Suprapubic skin (tissue), 4 donors: ENCODE data around the gene MCM8.

Experiments
- CTCF ChIP-seq, 2 donors: fragments of 200-600 bp in 1 of 2; fragments of 450-650 bp in 1 of 2; sonication (generic) in 1 of 2; IDR thresholded peaks; one replicate each; pipeline ENCODE4 v1.5.1; 2016 to 2019; ENCODE audit warnings: antibody characterized with exemption in 2 of 2, mild to moderate bottlenecking in 1 of 2, moderate library complexity in 1 of 2
- EP300 ChIP-seq: sonication (generic); formaldehyde crosslinking; IDR thresholded peaks from one replicate; pipeline ENCODE4 v1.6.1; 2017; ENCODE audit warnings: antibody characterized with exemption
- POLR2A ChIP-seq, 2 donors: fragments of 450-650 bp; IDR thresholded peaks; one replicate each; pipeline ENCODE4 v1.6.1; 2017; ENCODE audit warnings: antibody characterized with exemption in 2 of 2, mild to moderate bottlenecking in 2 of 2, moderate library complexity in 2 of 2
- POLR2AphosphoS5 ChIP-seq, 3 donors: sonication (generic); formaldehyde crosslinking; IDR thresholded peaks; one replicate each; pipeline ENCODE4 v1.6.1; 2017; ENCODE audit warnings: antibody characterized with exemption in 3 of 3

- TF ChIP-seq CTCF (IDR thresholded peaks at IDR 0.05) (no peak), POLR2A (IDR thresholded peaks at IDR 0.05) (no peak), POLR2AphosphoS5 (IDR thresholded peaks at IDR 0.05) (no peak), EP300 (no peak)
Observed at GRCh38 chr20:6034134-6034969, 83.9 kb downstream of the MCM8 start.
